GM18909 (cell line): Measurements from ENCODE around the gene TRIAP1.
A peak's percentile ranks its signal among the peaks of the same experiment; 100 is the strongest.
"Not testable (repeated sequence)": the region's sequence is repeated elsewhere in the genome, so short reads cannot be mapped to it uniquely, and the experiment has no call there.

ENCODE experiments used
- ATAC-seq: cut with Tn5 transposase; IDR thresholded peaks from one replicate; pipeline ENCODE4 v1.9.1; 2021; ENCODE audit warnings: mild to moderate bottlenecking; ENCODE audit not compliant: unreplicated experiment, poor library complexity

The TRIAP1 gene

GRCh38 chr12:120445911-120446843, at the start of gene TRIAP1, which contains the start of gene GATC:
TRIAP1 (minus strand) TSS chr12:120446384; CDS start chr12:120446372, 12 bp downstream.
GATC (plus strand) TSS chr12:120446444; CDS start chr12:120446481, 37 bp downstream.
- ATAC-seq, result peak; percentile 84

- ATAC-seq, result peak; percentile 11
Measured at GRCh38 chr12:120495186-120495730, 49.1 kb upstream of the TRIAP1 start.

GRCh38 chr12:120490833-120491512, 44.8 kb upstream of the TRIAP1 start:
- ATAC-seq, result no peak

GRCh38 chr12:120490325-120490724, 44.1 kb upstream of the TRIAP1 start:
- no peak for ATAC-seq

GRCh38 chr12:120489018-120489417, 42.8 kb upstream of the TRIAP1 start:
- ATAC-seq, result no peak

GRCh38 chr12:120488057-120488640, 42.0 kb upstream of the TRIAP1 start:
- no peak for ATAC-seq

- ATAC-seq, result not testable (repeated sequence)
Measured at GRCh38 chr12:120487552-120487951, 41.4 kb upstream of the TRIAP1 start.

GRCh38 chr12:120485961-120486881, 40.0 kb upstream of the TRIAP1 start:
- ATAC-seq, result no peak

GRCh38 chr12:120483621-120484020, 37.4 kb upstream of the TRIAP1 start:
- no peak for ATAC-seq

- ATAC-seq, result no peak
Measured at GRCh38 chr12:120481022-120481767, 35.0 kb upstream of the TRIAP1 start.

- no peak for ATAC-seq
Measured at GRCh38 chr12:120480211-120480610, 34.0 kb upstream of the TRIAP1 start.

GRCh38 chr12:120479458-120479857, 33.3 kb upstream of the TRIAP1 start:
- ATAC-seq, result no peak

- no peak for ATAC-seq
Measured at GRCh38 chr12:120475643-120476042, 29.5 kb upstream of the TRIAP1 start.

GRCh38 chr12:120474616-120474960, 28.4 kb upstream of the TRIAP1 start:
- ATAC-seq, result no peak

- ATAC-seq, result no peak
Measured at GRCh38 chr12:120473807-120474615, 27.8 kb upstream of the TRIAP1 start.

GRCh38 chr12:120472521-120472920, 26.3 kb upstream of the TRIAP1 start:
- ATAC-seq, result no peak

GRCh38 chr12:120470150-120470784, 24.1 kb upstream of the TRIAP1 start:
- ATAC-seq, result no peak
